Measurements from ENCODE around the gene C19orf85.
"Not testable (repeated sequence)": the region's sequence is repeated elsewhere in the genome, so short reads cannot be mapped to it uniquely, and the experiment has no call there.

C19orf85 gene

GRCh38 chr19:55434356-55434919 lies 30.1 kb downstream of the C19orf85 start:
- H3K36me3 ChIP-seq (ENCODE audit: control insufficient read depth, insufficient read depth, low read length): no peaks in the 10 kb centered on the region
- H3K27me3 ChIP-seq (ENCODE audit: control insufficient read depth, insufficient read depth, low read length): peaks cover 35% of the 10 kb centered on the region
- H3K27ac ChIP-seq (ENCODE audit: low read depth, low read length): no peak overlapping the region
- H3K4me1 ChIP-seq (ENCODE audit: control insufficient read depth, insufficient read depth, low read length): no peaks in the 10 kb centered on the region
- H3K4me3 ChIP-seq (ENCODE audit: low read length): no peak overlapping the region
- H3K9ac ChIP-seq (ENCODE audit: low read length): no peak overlapping the region

DNA sequence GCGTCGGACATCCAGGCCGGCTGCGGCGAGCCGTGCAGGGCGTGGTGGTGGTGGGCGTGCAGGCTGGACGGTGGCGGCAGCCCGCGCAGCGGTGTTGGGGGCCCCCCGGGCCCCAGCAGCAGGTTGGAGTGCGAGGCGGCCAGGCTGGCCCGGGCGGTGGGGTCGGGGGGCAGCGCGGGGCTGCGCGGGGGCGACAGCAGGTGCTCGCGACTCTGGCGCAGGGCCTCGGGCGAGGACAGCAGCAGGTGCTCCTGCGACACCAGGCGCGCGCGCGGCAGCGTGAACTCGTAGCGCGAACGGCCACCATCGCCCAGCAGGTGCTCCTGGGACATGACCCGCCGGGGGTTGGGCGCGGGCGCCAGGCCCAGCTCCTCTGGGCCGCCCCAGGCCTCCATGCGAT lies 31.3 kb downstream of the C19orf85 start:
- Histone ChIP-seq H3K9ac (ENCODE audit: low read length) (no peak overlapping the region), H3K4me1 (ENCODE audit: control insufficient read depth, insufficient read depth, low read length) (no peaks in the 10 kb centered on the region), H3K27ac (ENCODE audit: low read depth, low read length) (no peak overlapping the region), H3K36me3 (ENCODE audit: control insufficient read depth, insufficient read depth, low read length) (no peaks in the 10 kb centered on the region), H3K4me3 (ENCODE audit: low read length) (no peak overlapping the region), H3K27me3 (ENCODE audit: control insufficient read depth, insufficient read depth, low read length) (peaks cover 26% of the 10 kb centered on the region)

DNA sequence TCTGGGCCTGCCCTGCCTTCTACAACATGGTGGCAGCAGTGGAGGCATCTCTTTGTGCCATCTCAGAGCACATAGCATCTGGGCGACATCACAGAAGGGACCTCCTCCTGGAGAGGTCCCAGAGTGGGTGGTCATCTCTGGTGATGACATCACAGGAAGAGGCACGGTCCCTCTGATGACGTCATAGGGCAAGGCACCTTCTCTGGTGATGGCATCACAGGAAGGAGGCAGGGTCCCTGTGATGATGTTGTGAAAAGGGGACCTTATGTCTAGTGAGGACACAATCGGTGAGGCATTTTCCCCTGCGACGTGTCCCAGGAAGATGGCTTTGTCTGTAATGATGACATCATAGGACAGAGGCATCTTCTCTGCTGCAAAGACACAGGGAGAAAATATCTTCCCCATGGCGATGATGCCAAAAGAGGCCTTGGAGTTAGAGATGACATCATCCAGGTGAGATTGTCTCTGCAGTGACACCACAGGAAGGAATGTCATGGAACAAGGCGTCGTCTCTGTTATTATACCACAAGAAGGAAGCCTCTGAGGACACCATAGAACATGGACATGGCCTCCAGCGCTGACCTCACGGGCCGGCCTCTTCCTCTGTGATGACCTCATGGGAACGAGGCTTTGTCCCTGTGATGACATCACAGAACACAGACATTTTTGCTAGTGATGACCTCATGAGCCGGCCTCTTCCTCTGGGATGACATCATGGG lies 32.2 kb downstream of the C19orf85 start:
- H3K9ac ChIP-seq (ENCODE audit: low read length): no peak overlapping the region
- no peak overlapping the region for H3K27ac ChIP-seq (ENCODE audit: low read depth, low read length)
- H3K27me3 ChIP-seq (ENCODE audit: control insufficient read depth, insufficient read depth, low read length): peaks cover 23% of the 10 kb centered on the region
- no peaks in the 10 kb centered on the region for H3K36me3 ChIP-seq (ENCODE audit: control insufficient read depth, insufficient read depth, low read length)
- H3K4me3 ChIP-seq (ENCODE audit: low read length): no peak overlapping the region
- no peaks in the 10 kb centered on the region for H3K4me1 ChIP-seq (ENCODE audit: control insufficient read depth, insufficient read depth, low read length)

GRCh38 chr19:55431183-55431582 lies 33.4 kb downstream of the C19orf85 start:
- Histone ChIP-seq H3K27ac (ENCODE audit: low read depth, low read length) (no peak overlapping the region), H3K9ac (ENCODE audit: low read length) (no peak overlapping the region), H3K36me3 (ENCODE audit: control insufficient read depth, insufficient read depth, low read length) (no peaks in the 10 kb centered on the region), H3K4me1 (ENCODE audit: control insufficient read depth, insufficient read depth, low read length) (no peaks in the 10 kb centered on the region), H3K27me3 (ENCODE audit: control insufficient read depth, insufficient read depth, low read length) (peaks cover 23% of the 10 kb centered on the region), H3K4me3 (ENCODE audit: low read length) (no peak overlapping the region)

GRCh38 chr19:55426042-55426441 lies 38.5 kb downstream of the C19orf85 start:
- Histone ChIP-seq H3K4me1 (ENCODE audit: control insufficient read depth, insufficient read depth, low read length) (no peaks in the 10 kb centered on the region), H3K36me3 (ENCODE audit: control insufficient read depth, insufficient read depth, low read length) (no peaks in the 10 kb centered on the region), H3K4me3 (ENCODE audit: low read length) (no peak overlapping the region), H3K27ac (ENCODE audit: low read depth, low read length) (no peak overlapping the region), H3K9ac (ENCODE audit: low read length) (no peak overlapping the region), H3K27me3 (ENCODE audit: control insufficient read depth, insufficient read depth, low read length) (peaks cover 7% of the 10 kb centered on the region)

DNA sequence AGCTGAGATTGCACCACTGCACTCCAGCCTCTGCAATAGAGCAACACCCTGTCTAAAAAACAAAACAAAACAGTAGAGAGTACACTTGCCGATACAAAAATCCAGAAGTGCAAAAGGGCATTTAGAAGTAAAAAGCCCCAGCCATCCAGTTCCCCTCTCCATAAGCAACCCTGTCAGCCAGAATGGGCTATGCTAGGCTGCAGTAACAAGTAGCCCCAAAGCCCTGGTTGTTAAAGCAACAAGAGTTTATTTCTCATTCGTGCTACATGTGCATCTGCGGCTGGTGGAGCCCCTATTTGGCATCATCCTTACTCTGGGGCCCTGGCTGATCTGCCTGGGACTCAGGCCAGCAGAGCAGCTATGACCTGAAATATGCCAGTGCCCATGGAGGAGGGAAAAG lies 40.0 kb downstream of the C19orf85 start:
- Histone ChIP-seq H3K36me3 (ENCODE audit: control insufficient read depth, insufficient read depth, low read length) (no peaks in the 10 kb centered on the region), H3K4me3 (ENCODE audit: low read length) (no peak overlapping the region), H3K27me3 (ENCODE audit: control insufficient read depth, insufficient read depth, low read length) (peaks cover 9% of the 10 kb centered on the region), H3K9ac (ENCODE audit: low read length) (no peak overlapping the region), H3K4me1 (ENCODE audit: control insufficient read depth, insufficient read depth, low read length) (no peaks in the 10 kb centered on the region), H3K27ac (ENCODE audit: low read depth, low read length) (no peak overlapping the region)

DNA sequence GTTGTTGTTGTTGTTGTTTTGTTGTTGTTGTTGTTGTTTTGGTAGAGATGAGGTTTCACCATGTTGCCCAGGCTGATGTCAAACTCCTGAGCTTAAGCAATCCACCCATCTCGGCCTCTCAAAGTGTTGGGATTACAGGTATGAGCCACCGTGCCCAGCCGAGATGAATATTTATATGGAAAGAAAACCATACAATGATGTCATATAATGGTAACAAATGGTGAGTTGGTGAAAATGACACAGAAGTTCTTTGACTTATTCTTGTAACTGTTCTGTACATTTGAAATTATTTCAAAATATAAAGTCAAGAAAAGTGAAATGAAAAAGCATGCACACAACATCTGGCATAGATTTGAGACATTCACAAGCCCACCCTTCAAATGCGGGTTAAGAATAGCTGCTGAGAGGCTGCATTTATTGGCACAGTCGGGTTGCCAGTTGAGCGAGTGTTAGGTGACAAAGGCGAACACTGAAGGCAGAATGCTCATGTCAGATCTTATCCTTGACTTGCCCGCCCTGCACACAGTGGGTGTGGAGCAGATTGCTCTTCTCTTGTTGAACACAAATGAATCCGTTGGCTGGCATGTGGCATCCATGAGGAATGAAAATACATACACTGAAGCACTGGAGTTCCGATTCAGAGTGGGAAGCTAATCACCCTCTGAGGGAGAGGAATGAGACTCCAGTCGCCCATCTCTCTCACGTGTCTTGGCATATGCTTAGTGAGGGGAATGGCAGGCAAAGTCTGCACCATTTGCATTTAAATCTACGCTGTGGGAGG lies 41.1 kb downstream of the C19orf85 start:
- Histone ChIP-seq H3K4me3 (ENCODE audit: low read length) (no peak overlapping the region), H3K27ac (ENCODE audit: low read depth, low read length) (no peak overlapping the region), H3K4me1 (ENCODE audit: control insufficient read depth, insufficient read depth, low read length) (no peaks in the 10 kb centered on the region), H3K27me3 (ENCODE audit: control insufficient read depth, insufficient read depth, low read length) (peaks cover 11% of the 10 kb centered on the region), H3K36me3 (ENCODE audit: control insufficient read depth, insufficient read depth, low read length) (no peaks in the 10 kb centered on the region), H3K9ac (ENCODE audit: low read length) (no peak overlapping the region)

DNA sequence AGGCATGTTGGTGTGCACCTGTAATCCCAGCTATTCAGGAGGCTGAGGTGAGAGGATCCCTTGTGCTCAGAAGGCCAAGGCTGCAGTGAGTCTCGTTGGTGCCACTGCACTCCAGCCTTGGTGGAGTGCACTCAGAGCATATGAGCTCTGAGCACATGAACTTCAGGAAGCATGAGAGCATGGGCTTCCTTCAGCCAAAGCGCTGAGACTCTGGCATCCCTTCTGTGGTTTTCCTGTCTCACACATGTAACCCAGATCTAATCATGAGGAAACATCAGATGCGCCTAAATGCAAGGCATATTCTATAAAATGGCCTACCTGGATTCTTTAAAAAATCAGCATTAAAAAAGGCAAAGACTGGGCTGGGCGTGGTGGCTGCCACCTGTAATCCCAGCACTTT lies 43.3 kb downstream of the C19orf85 start:
- H3K27ac ChIP-seq (ENCODE audit: low read depth, low read length); H3K9ac ChIP-seq (ENCODE audit: low read length): not testable (repeated sequence)
- H3K27me3 ChIP-seq (ENCODE audit: control insufficient read depth, insufficient read depth, low read length): peaks cover 11% of the 10 kb centered on the region

DNA sequence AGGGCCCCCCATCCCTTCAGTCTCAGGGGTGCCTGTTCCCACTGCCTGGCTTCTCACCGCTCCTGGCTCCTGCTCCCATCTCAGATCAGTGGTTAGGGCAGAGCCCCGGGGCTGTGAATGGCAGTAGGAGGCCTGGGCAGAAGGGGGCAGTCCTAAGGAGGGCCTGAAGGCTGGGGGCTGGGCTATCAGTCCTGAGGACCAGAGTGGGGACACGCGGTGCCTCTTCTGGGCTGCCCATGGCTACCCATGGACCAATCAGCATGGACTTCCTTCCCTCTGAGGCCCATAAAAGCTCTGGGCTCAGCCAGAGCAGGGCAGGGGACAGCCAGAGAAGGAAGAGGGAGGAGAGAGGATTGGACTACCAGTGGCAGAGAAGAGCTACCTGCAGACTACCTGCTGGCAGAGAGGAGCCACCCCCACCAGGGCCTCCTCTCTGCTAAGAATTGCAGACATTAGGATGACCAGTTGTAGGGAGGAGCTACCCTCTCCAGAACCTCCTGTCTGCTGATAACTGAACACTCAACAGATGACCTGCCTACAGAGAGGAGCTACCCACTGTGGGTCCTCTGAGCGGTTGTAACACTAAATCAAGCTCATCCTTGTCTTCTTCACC lies 44.8 kb downstream of the C19orf85 start:
- Histone ChIP-seq H3K27me3 (ENCODE audit: control insufficient read depth, insufficient read depth, low read length) (peaks cover 13% of the 10 kb centered on the region), H3K36me3 (ENCODE audit: control insufficient read depth, insufficient read depth, low read length) (no peaks in the 10 kb centered on the region), H3K9ac (ENCODE audit: low read length) (no peak overlapping the region)

More for the DNA sequence above, 43.3 kb downstream of the C19orf85 start:
- H3K4me1 ChIP-seq (ENCODE audit: control insufficient read depth, insufficient read depth, low read length); H3K4me3 ChIP-seq (ENCODE audit: low read length); H3K36me3 ChIP-seq (ENCODE audit: control insufficient read depth, insufficient read depth, low read length): not testable (repeated sequence)

GRCh38 chr19:55419103-55419502 lies 45.4 kb downstream of the C19orf85 start:
- H3K4me3 ChIP-seq (ENCODE audit: low read length): no peak overlapping the region
- peaks cover 10% of the 10 kb centered on the region for H3K27me3 ChIP-seq (ENCODE audit: control insufficient read depth, insufficient read depth, low read length)
- H3K27ac ChIP-seq (ENCODE audit: low read depth, low read length): no peak overlapping the region
- H3K4me1 ChIP-seq (ENCODE audit: control insufficient read depth, insufficient read depth, low read length): no peaks in the 10 kb centered on the region
- H3K9ac ChIP-seq (ENCODE audit: low read length): no peak overlapping the region
- no peaks in the 10 kb centered on the region for H3K36me3 ChIP-seq (ENCODE audit: control insufficient read depth, insufficient read depth, low read length)

More for the DNA sequence above, 44.8 kb downstream of the C19orf85 start:
- H3K4me1 ChIP-seq (ENCODE audit: control insufficient read depth, insufficient read depth, low read length): no peaks in the 10 kb centered on the region
- H3K4me3 ChIP-seq (ENCODE audit: low read length): no peak overlapping the region
- H3K27ac ChIP-seq (ENCODE audit: low read depth, low read length): no peak overlapping the region

GRCh38 chr19:55418185-55418584 lies 46.4 kb downstream of the C19orf85 start:
- no peaks in the 10 kb centered on the region for H3K4me1 ChIP-seq (ENCODE audit: control insufficient read depth, insufficient read depth, low read length)
- no peak overlapping the region for H3K27ac ChIP-seq (ENCODE audit: low read depth, low read length)
- H3K27me3 ChIP-seq (ENCODE audit: control insufficient read depth, insufficient read depth, low read length): peaks cover 10% of the 10 kb centered on the region
- H3K4me3 ChIP-seq (ENCODE audit: low read length): no peak overlapping the region
- no peak overlapping the region for H3K9ac ChIP-seq (ENCODE audit: low read length)
- H3K36me3 ChIP-seq (ENCODE audit: control insufficient read depth, insufficient read depth, low read length): no peaks in the 10 kb centered on the region

Measured in rectal smooth muscle tissue (tissue), 1 donor.